Right ventricle myocardium superior (tissue), 1 donor: ENCODE results near the gene MYRIP. TPM values are rescaled to one million over a fixed set of nuclear protein-coding genes. Genes with fewer than 3 reads are reported as not detected.
"Not testable (repeated sequence)": the region's sequence is repeated elsewhere in the genome, so short reads cannot be mapped to it uniquely, and the experiment has no call there.

Experiments used
- ATAC-seq: fragments of 200-7000 bp; cut with Tn5 transposase; one replicate; pipeline ENCODE4 v1.9.1; 2020; ENCODE audit warnings: mild to moderate bottlenecking; ENCODE audit not compliant: poor library complexity
- DNase-seq: peaks from one replicate; pipeline ENCODE4 v3.0.0-alpha.2; 2020
- intact Hi-C: fragments of 100-400 bp; cut with DNase I; formaldehyde crosslinking; loops from one replicate; pipeline ENCODE4 v1.11.2; 2022
- total RNA-seq: library from RNA; stranded (reverse); fragmentation: NEBNext Ultra II Directional; extraction: Animal tissue kit (Norgen Biotek cat#: 25700); gene quantifications from one replicate; pipeline ENCODE4 v1.2.1, GENCODE V29; 2021
- donor health status: DM: no; HTN: yes; CAD: no; lungs with severe emphysema.

The MYRIP gene
- total RNA-seq, 1 donor from 2014 or later: 1.6 TPM

- ATAC-seq (no peak), DNase-seq (no peak)
- intact Hi-C loops: no loop called here
These were observed 5.5 kb upstream of the MYRIP start for GRCh38 chr3:39803956-39804355.

DNA sequence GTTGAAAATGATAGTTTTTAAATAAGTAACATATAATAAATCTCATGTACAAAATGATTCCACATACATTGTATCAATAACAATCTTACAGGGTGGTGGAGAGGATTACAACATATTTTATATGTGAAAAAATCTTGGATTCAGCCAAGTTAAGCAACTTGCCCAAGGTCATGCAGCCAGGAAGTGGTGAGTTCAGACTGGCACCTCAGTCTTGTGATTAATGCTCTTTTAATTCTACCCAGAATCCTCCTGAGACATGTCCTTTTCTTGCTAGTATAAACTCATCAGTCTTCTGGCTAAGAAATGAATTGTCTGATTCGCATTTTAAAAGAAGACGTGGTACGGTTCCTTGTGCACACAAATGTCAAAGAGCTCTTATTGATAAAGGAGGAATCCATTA is 4.5 kb upstream of the MYRIP start:
- no peak for DNase-seq
- intact Hi-C loops: no loop called here
- ATAC-seq: no peak

DNA sequence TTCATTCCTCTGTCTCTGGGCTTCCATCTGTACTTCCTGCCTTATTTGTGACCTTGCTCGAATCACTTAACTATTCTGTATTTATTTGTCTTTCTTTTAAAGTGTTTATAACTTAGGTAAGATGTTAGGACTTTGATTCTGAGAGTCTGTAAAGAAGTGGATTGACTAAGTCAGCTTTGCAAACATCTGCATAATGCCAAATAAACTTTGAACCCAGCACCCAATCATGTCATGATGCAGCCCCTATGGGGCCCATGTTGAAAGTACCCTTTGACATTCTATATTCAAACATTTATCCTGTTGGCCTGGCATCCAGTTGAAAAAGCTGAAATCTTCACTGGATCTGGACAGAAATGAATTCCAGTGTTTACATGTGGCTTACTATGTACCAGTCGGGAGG is 3.8 kb upstream of the MYRIP start:
- intact Hi-C loops: no loop called here
- DNase-seq (no peak), ATAC-seq (no peak)

DNA sequence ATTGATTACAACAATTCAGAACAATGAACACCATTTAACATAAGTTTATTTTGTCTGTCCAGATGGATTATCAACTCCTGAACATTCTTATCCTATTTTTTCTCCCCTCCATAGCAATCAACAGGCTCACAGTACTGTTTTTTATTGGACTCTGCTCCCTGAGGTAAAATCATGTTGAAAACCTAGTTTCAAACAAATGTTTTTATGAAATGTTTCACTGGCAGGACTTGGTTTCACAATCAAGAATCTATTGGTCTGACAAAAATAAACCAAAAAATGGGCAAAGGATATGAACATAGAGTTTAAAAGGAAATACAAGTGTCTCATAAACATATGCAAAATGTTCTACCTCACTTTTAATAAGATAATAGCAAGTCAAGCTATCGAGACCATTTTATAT is 2.6 kb upstream of the MYRIP start:
- intact Hi-C loops: no loop called here
- DNase-seq: no peak
- ATAC-seq: no peak

- ATAC-seq: peak; percentile 29
- DNase-seq: peak; percentile 42
These were observed 785 bp upstream of the MYRIP start for GRCh38 chr3:39808467-39809180.

DNA sequence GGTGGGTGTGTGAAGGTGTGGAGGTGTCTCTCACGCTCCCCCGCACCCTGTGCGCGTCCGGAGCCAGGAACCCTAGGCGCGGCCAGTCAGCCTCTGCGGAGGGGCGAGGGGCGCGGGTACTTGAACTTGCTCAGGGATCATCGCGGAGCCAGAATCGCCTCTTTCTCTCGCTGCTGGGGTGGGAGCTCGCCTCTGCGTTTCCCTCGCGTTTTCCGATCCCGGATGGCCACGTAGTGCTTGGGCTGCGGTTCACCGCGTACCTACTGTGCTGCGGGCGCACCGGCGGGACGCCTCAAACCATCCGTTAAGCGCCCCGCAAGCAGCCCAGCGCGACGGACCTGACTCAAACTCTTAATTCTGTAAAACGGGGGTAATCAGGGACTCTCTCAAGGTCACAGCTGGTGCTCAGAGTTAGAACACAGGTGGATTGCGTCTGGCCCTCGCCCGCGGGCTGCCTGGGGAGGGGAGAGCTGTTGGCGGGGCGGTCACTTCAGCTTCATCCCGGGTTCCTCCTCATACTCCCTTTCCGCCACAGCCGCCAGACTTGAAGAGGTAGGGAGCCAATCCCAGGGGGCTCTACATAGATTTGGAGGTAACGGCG is 686 bp downstream of the MYRIP start:
- ATAC-seq: peak; percentile 10

More at GRCh38 chr3:39808467-39809180, 785 bp upstream of the MYRIP start:
- intact Hi-C loops: no loop called here

GRCh38 chr3:39810647-39811161 is 1.3 kb downstream of the MYRIP start:
- DNase-seq (no peak), ATAC-seq (no peak)
- intact Hi-C loops: no loop called here

More for the DNA sequence above, 686 bp downstream of the MYRIP start:
- DNase-seq: no peak
- intact Hi-C loops: no loop called here

DNA sequence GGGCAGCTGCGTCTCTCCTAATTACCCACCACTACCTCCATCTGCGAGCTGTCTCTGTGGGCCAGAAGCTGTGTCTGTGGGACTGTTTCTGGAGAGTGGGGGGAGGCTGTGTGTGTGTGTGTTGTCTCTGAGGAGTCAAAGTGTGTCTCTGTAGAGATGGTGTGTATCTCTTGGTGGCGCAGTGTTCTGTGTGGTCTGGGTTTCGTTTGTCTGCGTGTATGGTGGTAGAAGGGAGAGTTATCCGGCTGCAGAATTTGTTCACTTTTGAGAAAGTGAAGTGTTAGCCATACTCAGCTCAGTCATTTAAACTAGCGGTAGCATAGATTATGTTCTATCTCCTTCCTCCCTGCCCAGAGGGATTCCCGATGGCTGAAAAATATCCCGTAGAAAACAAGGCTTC is 2.2 kb downstream of the MYRIP start:
- DNase-seq (no peak), ATAC-seq (no peak)
- intact Hi-C loops: no loop called here

GRCh38 chr3:39812537-39812936 is 3.1 kb downstream of the MYRIP start:
- ATAC-seq: no peak
- DNase-seq: no peak
- intact Hi-C loops: no loop called here

DNA sequence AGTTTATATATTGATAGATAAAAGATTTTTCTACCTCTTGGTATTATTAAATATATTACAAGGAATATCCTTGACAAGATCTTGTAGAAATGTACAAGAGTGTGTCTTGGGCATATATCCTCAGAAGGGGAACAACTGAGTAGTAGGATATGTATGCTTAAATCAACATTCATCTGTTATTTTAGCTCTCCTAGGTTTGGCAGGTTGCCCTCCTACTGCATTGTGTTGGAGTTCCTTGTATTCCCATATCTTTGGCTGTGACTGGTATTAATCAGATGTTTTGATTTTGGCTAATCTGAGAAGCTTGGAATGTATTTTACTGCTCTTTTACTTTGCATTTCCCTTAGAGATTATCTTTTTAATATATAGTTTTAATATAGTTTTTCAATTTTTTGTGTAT is 4.6 kb downstream of the MYRIP start:
- intact Hi-C loops: no loop called here
- DNase-seq (no peak), ATAC-seq (no peak)

DNA sequence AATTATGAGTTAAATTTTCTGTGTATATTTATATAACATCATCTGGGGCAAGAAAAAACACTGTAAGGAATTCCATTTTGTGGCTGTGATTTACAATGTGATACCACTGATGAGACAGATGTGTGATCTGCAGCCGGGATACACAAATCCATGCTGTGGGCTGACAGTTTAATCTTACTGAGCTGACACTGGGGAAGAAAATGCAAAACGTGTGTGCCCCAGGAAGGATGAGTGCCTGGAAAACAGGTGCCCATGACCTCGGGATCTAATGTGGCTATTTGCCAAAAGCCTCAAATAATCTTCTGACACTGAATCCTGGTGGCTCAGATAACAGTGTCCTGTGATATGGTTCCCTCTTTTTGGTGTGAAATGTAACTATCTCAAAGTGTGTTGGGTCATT is 10.5 kb downstream of the MYRIP start:
- DNase-seq (no peak), ATAC-seq (no peak)
- intact Hi-C loops: no loop called here

- intact Hi-C loops, DNase-seq, ATAC-seq: not testable (repeated sequence)
These were observed 24.4 kb downstream of the MYRIP start for GRCh38 chr3:39833764-39834163.

GRCh38 chr3:39839484-39839883 is 30.1 kb downstream of the MYRIP start:
- DNase-seq (no peak), ATAC-seq (no peak)
- intact Hi-C loops: no loop called here

- intact Hi-C loops: no loop called here
- DNase-seq (no peak), ATAC-seq (no peak)
These were observed 34.0 kb downstream of the MYRIP start for GRCh38 chr3:39843440-39843839.

DNA sequence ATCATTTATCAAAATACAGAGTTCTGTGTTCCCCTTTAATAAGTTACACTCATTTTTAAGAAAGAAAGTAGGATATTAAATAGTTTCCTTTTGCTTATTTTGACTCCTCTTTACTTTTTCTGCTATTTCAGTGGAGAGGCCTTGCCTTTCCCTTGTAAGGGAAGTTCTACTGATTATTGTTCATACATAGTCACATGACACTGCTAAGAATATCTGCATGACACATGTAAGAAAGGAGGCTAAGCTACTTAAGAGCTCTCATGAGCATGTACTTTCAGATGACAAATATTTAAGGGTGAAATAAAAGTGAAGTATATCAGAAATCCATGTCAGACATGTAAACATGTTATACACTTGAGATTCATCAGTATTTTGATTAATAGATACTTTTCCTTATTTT is 39.0 kb downstream of the MYRIP start:
- no peak for DNase-seq
- intact Hi-C loops: no loop called here
- ATAC-seq: no peak

DNA sequence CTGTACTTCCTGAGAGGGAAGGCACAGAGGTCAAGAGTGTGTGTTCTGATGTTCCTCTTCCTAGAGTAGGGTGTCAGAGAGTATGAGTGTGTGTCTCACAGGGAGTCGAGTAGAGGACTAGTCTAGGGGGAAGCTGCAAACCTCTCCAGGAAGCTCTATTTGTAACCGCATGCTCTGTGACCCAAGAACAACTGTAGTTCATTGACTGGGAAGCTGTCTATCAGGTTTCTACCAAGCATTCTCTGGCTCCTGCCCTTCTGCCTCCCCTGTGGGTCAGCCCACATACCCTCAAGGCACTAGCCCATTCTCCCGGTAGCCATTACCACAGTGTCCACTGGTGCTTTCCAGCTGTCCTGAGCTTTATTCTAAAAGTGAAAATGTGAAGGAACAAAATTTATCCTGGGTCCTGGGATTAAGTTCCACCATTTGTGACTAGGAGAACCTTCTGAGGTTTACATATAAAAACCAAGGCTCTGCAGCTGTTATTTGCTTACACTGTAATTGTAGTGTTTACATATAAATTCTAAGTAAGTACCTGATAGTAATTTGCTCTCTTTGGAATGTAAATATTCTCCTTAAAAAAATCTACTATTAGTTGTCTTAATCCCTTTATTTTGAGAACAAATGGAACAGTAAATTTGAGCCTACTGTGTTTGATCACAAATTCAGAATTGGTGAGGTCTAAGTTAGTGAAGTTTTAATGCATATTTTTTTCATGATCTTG is 40.7 kb downstream of the MYRIP start:
- ATAC-seq (no peak), DNase-seq (no peak)
- intact Hi-C loops: no loop called here

- intact Hi-C loops: no loop called here
- ATAC-seq (no peak), DNase-seq (no peak)
These were observed 41.3 kb downstream of the MYRIP start for GRCh38 chr3:39850716-39851032.

GRCh38 chr3:39855517-39855916 is 46.1 kb downstream of the MYRIP start:
- DNase-seq (no peak), ATAC-seq (no peak)
- intact Hi-C loops: no loop called here

- intact Hi-C loops: no loop called here
- no peak for ATAC-seq
These were observed 60.5 kb downstream of the MYRIP start for GRCh38 chr3:39869890-39870289.

GRCh38 chr3:39870706-39871105 is 61.3 kb downstream of the MYRIP start:
- intact Hi-C loops: no loop called here
- ATAC-seq: no peak

More at GRCh38 chr3:39869890-39870289, 60.5 kb downstream of the MYRIP start:
- no peak for DNase-seq

More at GRCh38 chr3:39870706-39871105, 61.3 kb downstream of the MYRIP start:
- no peak for DNase-seq
